NCI-H146 treated with DMSO at 0.1 percent for 48 hours (cell line): ENCODE measurements around the gene HSPA6.
"Not testable (repeated sequence)": the region's sequence is repeated elsewhere in the genome, so short reads cannot be mapped to it uniquely, and the experiment has no call there.

Experiments
- DNase-seq: peaks from one replicate; lab custom pipeline; 2025; ENCODE audit not compliant: unreplicated experiment; lab: John Stamatoyannopoulos, UW

HSPA6 gene

DNA sequence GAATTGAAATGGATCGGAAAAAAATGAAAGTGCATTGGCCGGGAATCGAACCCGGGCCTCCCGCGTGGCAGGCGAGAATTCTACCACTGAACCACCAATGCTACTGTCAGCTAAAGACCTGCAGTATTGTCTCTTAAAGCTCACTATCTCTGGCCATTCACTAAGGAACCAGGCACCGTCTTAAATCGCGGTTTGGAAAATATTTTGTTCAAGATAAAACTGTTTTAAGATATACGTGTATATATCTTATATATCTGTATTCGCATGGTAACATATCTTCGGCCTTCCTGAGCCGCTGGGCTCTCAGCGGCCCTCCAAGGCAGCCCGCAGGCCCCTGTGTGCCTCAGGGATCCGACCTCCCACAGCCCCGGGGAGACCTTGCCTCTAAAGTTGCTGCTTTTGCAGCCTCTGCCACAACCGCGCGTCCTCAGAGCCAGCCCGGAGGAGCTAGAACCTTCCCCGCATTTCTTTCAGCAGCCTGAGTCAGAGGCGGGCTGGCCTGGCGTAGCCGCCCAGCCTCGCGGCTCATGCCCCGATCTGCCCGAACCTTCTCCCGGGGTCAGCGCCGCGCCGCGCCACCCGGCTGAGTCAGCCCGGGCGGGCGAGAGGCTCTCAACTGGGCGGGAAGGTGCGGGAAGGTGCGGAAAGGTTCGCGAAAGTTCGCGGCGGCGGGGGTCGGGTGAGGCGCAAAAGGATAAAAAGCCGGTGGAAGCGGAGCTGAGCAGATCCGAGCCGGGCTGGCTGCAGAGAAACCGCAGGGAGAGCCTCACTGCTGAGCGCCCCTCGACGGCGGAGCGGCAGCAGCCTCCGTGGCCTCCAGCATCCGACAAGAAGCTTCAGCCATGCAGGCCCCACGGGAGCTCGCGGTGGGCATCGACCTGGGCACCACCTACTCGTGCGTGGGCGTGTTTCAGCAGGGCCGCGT, at the start of gene HSPA6:
TSS of gene HSPA6 (plus strand) at position 724 of the 925 bp plus-strand sequence. CDS start at position 843, 119 bp downstream.
- peak; percentile 49 for DNase-seq

DNA sequence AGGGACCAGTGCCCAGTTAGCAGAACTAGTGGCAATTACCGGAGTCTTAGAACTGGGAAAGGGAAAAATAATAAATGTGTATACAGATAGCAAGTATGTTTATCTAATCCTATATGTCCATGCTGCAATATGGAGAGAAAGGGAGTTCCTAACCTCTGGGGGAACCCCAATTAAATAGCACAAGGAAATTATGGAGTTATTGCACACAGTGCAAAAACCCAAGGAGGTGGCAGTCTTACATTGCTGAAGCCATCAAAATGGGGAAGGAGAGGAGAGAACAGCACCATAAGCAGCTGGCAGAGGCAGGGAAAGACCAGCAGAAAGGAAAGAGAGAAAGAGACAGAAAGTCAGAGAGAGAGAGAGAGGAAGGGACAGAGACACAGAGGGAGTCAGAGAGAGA, 46.6 kb upstream of the HSPA6 start:
- not testable (repeated sequence) for DNase-seq

GRCh38 chr1:161478985-161479384, 45.4 kb upstream of the HSPA6 start:
- no peak for DNase-seq

GRCh38 chr1:161480381-161481035, 43.8 kb upstream of the HSPA6 start:
- no peak for DNase-seq

DNA sequence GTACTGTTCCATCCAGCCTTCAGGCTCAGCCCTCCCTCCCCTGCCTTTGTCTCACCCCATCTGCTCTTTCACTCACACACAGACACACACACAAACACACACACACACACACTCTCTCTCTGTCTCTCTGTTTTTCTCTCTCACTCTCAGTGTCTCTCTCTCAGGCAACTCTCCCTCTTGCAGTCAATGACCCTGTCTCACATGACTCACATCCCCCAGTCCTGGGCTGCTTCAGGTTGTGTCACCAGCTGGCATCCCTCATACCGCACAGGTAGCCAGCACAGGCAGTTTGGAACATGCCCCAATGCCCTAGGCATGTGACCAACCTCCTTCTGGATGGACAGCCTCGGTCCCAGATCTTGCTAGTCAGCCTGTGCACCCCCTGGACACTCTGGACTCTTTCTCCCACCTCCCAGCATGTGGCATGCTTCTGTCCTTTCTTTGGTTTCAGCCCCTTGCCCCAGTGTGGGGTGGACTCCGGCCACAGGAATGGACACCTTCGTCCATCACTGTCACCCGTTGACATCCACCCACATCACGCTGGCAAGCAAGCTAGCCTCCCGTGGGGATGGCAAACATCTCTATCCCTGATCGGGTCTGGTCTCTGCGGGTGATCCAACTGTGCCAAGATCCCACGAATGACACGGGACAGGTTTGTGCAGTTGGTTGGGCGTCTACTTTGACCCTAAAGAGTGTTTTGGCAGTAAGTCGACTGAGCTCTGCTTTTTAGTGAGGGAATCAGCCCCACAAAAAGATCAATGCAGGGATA, 42.5 kb upstream of the HSPA6 start:
- no peak for DNase-seq

DNA sequence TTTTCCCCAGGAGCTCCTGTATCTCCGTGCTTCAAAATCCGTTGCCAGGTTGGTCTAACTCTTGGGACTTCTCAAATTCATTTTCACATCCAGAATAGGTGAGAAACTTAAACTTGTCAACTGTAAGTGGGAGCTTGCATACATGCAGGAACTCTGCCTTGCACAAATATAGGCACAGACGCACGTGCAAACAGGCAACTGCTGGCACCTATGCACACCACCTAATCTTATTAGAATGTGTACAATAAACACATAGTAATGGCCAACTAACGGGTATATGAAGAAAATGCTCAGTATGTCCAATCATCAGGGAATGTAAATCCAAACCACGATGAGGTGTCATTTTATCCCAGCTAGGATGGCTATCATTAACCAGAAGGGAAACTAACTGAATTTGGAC, 41.7 kb upstream of the HSPA6 start:
- no peak for DNase-seq

GRCh38 chr1:161483361-161483760, 41.0 kb upstream of the HSPA6 start:
- no peak for DNase-seq

DNA sequence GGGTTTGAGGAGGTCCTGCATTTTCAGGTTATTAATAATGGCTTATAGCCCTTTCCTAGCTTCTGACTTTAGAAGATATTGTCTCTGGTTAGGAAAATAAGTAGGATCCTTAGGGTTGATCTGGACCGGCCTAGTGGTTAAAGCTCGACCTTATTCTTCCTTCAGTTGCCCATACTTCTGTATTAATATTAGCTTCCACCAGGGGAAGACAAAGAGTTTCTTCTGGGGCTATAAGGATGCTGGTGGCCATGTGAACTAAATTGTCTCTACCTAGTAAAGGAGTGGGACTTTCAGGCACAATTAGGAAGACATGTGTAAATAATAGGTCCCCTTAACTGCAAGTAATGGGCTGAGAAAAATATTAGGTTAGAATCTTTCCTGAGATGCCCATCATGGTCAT, 39.7 kb upstream of the HSPA6 start:
- no peak for DNase-seq

DNA sequence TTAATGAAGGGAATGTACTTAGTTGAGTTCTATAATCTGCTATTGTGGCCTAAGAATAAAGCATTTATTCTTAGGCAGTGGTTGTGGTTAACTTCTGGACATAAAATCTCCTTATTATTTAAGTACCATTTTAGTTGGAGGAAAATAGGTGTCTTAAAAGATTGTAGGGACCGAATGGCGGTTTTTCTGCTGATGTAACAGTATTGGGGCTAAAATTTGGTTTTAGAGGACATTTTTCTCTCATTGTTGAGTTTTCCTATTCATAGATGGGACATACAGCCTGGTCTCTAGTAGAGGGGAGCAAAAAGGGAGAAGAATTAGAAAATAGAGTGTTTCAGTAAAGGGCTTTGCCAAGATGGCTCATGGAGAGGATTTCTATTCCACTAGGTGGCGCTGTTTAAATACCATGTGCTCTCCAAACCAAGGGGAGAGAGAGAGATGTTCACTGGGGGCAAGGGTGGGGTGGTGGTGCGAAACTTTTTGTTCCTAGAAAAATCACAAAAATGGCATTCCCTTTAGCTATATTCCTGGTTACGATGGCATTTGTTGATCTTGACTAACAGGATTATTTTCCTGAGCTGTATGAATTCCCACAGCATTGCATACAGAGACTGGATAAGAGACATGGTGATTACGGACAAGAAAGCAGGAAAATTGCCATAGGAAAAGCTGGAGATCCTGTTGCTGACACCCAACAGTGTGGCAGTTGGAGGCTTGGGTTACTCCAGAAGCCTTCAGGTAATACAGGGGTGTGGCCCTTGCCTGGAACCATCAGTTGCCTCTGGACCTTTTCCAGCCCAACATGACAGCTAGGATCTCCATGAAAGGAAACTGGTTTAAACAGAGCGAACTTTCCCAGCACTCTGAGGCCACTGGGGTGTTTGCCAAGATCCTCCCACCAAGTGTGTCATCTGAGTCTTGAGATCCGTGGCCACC, 37.3 kb upstream of the HSPA6 start:
- DNase-seq, result peak; percentile 1

GRCh38 chr1:161491472-161491871, 32.9 kb upstream of the HSPA6 start:
- DNase-seq, result no peak

GRCh38 chr1:161492827-161493226, 31.5 kb upstream of the HSPA6 start:
- DNase-seq, result no peak

DNA sequence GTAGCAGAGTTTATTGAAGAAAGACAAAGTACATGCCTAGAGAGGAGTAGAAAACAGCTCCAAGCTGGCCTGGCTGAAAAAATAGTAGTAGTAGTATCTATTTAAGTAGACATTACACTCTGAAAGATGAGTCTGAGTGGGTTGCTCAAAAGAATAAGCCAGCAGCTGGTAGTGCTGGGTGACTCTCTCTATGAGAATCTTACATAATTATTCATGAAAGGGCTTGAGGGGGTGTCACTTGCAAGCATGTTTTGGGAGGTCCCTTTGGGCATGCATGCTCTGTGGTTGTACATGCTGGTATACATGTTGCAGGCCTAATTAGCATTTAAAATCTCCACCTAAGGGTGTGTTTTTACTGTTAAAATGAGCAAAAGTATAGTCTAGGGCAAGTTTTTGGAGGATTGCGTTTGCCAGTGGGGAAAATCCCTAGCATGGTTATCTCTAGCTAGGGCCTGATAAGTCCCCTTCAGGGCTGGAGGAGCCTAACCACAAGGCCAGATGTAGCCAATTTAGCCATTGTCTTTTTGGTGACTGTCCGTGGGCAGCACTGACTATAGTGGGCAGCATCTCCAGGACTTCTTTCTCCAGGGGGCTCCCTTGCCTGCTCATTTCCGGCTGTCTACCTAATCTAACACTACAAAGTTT, 30.1 kb upstream of the HSPA6 start:
- no peak for DNase-seq

- no peak for DNase-seq
Measured at GRCh38 chr1:161495490-161495889, 28.9 kb upstream of the HSPA6 start.

DNA sequence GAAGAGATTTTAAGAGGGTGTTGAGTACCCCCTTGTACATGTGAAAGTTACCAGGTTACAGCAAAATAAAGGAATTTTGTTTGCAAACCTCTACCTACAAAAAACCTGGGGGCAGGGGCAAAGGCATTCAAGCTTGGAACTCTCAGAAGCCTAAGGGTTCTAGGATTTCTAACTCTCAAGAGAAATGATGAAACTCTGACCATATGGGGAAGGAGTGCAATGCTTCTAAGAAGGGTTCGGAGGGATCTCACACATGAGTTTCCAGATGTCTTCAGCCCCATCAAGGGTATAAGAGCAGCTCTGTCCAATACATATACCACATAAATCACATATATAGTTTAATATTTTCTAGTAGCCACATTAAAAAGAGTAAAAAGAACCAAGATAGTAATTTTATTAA, 26.4 kb upstream of the HSPA6 start:
- DNase-seq, result no peak

DNA sequence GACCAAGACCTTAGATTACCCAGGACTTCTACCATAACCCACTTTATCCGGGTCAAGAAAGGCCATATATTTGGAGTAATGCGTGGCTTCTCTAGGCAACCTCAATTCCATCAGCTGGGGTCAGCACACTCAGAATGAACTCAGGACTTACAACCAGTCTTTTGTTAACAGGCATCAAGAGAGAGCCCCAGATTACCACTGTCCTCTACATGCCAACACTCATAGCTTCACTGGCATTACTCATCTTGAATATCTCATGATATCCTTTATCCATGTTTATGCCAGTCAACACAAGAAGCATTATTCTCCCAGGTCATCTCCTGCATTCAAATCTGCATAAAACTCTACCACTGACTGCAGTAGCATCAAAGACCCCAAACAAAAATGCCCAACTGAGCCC, 25.7 kb upstream of the HSPA6 start:
- DNase-seq, result no peak

DNA sequence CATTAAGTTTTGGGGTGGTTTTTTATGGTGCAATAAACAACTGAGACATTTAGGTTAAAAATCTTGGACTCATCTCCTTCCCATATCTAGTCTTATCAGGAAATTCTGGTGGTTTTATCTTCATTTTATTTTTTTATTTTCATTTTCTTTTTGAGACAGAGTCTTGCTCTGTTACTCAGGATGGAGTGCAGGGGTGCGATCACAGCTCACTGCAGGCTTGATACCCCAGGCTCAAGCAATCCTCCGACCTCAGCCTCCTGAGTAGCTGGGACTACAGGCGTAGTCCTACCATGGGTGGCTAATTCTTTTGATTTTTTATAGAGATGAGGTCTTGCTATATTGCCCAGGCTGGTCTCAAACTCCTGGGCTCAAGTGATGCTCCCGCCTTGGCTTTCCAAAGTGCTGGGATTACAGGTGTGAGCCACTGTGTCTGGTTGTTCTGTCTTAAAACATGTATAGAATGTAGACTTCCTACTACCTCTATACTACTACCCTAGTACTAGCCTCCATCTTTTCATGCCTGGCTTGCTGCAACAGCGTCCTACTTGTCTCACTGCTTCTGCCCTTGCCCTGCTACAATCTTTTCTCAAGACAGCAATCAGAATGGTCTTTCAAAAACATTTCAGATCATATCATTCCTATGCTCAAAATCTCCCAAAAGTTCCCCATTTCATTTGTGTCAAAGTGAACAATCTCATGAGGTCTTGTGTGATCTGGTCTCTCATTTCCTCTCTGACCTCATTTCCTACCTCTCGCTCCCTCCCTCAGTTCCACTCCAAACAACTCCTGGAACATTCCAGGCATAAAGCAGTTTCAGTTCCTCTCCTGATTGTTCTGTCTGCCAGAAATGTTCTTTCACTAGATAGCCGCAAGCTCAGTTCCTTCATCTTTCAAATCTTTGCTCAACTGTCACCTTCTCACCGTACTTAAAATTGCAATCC, 25.0 kb upstream of the HSPA6 start:
- DNase-seq, result no peak

DNA sequence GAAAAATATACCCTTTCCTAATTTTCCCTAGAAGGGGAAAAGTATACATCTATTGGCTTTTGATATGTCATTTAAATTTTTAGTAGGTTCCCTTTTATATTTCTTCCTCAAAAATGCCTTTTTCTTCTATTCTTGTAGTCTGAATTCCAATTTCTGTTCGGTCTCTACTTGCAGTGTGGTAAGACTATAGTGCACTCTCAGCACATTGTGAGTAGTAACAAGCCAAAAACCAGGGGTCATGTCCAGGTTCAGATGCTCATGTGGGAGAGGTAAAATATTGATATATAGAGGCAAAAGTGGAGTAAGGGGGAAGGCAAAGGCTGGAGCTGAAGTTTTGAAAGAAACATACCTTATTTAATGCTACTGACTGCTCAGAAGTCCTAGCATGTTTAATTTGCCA, 23.1 kb upstream of the HSPA6 start:
- no peak for DNase-seq

GRCh38 chr1:161502181-161502580, 22.2 kb upstream of the HSPA6 start:
- no peak for DNase-seq
